LNCaP clone FGC (cell line): ENCODE measurements around the gene NEK6.

ENCODE experiments used
- DNase-seq: peaks from one replicate; pipeline ENCODE4 v3.0.0-alpha.2; 2011; ENCODE audit warnings: low read depth
- H3K4me3 ChIP-seq: 2 replicates; pipeline ENCODE4 v1.5.1; 2011; ENCODE audit warnings: mild to moderate bottlenecking, low read depth, low read length, control low read depth
- CTCF ChIP-seq: IDR thresholded peaks from 2 replicates; pipeline ENCODE4 v1.5.1; 2012; ENCODE audit warnings: mild to moderate bottlenecking; ENCODE audit not compliant: control insufficient read depth, insufficient read depth; ENCODE audit errors: extremely low read depth

Gene NEK6

GRCh38 chr9:124359426-124359825 lies 101.7 kb downstream of the NEK6 start:
- no peak for DNase-seq
- no peak for TF ChIP-seq CTCF
- no peak overlapping the region for H3K4me3 ChIP-seq

- no peak for TF ChIP-seq CTCF
- DNase-seq: no peak
- no peak overlapping the region for H3K4me3 ChIP-seq
Measured at GRCh38 chr9:124359855-124360678, 102.3 kb downstream of the NEK6 start.

- no peak overlapping the region for H3K4me3 ChIP-seq
- no peak for DNase-seq
- no peak for TF ChIP-seq CTCF
Measured at GRCh38 chr9:124361128-124361527, 103.4 kb downstream of the NEK6 start.

- no peak for DNase-seq
- no peak overlapping the region for H3K4me3 ChIP-seq
- no peak for TF ChIP-seq CTCF
Measured at GRCh38 chr9:124363326-124364096, 105.8 kb downstream of the NEK6 start.

- no peak for DNase-seq
- no peak for TF ChIP-seq CTCF
- no peak overlapping the region for H3K4me3 ChIP-seq
Measured at GRCh38 chr9:124364141-124364540, 106.4 kb downstream of the NEK6 start.

GRCh38 chr9:124365036-124365435 lies 107.3 kb downstream of the NEK6 start:
- no peak for TF ChIP-seq CTCF
- H3K4me3 ChIP-seq: no peak overlapping the region
- DNase-seq: no peak
